ENCODE data around the gene PLD1. TPM values are rescaled to one million over a fixed set of nuclear protein-coding genes. Genes with fewer than 3 reads are reported as not detected.
A peak's percentile ranks its signal among the peaks of the same experiment; 100 is the strongest.
"Not testable (repeated sequence)": the region's sequence is repeated elsewhere in the genome, so short reads cannot be mapped to it uniquely, and the experiment has no call there.

The PLD1 gene
- total RNA-seq, 1 donor from 2014 or later, result 66.2 TPM

DNA sequence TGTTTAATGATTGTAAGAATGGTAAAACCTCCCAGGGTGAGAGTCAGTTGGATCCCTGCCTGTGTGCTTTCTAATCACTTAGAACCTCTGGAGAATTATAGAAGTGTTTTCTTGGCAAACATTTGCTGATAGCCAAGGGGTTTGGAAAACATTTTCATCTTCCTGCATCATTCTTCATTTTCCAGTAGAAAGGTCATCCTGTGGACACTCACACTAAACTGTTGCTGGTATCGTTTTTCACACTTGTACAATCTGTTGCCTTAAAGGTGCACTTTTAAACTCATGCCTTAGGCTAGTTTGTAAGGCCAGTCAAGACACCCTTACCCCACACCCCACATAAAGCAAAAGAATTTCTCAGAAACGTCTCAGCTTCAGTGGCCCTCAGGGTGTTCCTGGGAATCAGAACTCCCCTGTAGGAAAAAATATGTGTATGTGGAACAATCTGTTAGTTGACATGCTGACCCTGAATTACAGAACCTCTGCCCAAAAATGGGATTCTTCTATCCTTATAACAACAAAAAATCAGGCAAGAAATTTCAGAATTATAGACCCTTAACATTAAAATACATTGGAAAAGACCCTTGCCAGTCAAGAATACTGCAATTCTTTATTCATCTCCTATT is 5.8 kb upstream of the PLD1 start:
- DNase-seq, result no peak

DNA sequence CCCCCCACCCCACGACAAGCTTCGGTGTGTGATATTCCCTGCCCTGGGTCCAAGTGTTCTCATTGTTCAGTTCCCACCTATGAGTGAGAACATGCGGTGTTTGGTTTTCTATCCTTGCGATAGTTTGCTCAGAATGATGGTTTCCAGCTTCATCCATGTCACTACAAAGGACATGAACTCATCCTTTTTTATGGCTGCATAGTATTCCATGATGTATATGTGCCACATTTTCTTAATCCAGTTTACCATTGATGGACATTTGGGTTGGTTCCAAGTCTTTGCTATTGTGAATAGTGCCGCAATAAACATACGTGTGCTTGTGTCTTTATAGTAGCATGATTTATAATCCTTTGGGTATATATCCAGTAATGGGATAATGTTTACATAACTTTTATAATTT is 4.4 kb upstream of the PLD1 start:
- DNase-seq, result not testable (repeated sequence)

DNA sequence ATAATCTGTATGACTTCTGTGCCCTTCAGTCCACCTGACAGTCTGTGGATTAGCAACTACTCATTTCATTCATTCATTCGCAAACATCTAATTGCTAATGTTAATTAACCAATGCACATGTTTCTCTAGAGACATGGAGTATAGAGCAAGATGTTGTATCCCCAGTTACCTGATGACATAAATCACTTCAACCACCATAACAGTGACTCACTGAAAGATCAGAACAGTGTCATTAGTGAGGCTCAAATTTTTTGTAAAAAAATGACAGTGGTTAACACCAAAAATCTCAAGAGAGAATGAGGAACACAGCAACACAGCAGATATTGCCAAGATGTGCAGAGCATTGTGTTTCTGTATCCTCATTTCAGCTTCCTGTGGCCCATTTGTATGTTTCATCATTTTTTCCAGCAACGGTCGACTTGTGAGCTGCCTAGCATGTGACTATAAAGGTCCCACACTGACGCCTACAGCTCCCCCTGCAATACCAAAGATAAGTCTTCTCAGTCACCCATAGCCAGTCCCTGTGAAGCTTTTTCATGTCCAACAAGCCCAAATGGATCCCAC is 3.7 kb upstream of the PLD1 start:
- DNase-seq, result no peak

DNA sequence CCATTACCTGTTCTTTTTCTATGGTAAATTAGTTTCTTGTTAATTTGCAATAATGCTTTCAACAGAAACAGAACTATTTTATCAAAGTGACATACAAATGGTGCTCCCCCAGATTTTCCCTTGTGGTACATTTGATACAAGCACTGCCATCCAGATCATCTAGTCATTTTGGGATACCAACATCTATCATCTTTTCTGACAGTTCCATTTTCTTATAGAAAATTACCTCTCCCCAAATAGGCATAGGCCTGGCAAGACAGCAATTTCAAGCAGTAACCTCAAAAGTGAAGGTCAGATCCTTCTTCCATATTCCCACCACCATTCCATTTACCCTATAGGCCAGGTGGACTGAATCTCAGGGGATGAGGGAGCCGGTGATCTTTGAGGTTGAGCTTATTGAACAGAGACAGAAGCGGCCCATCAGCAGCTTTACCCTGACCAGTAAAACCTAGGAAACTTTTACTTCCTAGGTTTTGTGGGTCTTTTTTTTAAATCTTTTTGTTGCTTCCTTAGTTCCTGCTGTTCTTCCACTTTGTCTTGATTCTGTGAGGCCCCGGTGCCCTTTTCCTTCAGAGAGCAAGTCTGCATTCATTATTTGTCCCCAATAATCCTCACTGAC is 3.1 kb upstream of the PLD1 start:
- no peak for DNase-seq

DNA sequence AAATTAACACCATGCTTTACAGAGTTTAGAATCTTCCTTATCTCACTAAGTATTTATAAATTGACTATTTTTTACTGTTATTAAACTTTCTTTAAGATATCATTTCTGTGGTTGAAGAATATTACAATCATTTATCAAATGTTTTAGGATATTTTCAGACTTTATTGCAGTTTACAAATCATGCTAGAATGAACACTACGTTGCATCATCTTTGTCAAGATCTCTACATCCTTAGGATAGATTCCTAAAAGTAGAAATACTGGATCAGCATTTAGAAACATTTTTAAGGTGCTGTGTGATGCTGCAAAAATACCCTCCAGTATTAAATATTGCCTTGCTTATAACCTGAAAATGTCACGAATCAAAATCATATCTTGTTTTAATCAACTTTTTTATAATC is 2.5 kb upstream of the PLD1 start:
- DNase-seq, result no peak

DNA sequence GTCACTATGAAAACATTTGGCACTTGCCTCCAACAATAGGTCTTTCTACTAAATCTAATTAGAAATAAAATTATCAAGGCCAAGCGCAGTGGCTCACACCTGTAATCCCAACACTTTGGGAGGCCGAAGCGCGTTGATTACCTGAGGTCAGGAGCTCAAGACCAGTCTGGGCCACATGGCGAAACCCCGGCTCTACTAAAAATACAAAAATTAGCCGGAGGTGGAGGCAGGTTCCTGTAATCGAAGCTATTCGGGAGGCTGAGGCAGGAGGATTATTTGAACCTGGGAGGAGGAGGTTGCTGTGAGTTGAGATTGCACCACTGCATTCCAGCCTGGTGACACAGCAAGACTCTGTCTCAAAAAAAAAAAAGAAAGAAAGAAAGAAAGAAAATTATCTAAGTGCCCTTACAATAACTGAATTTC is 1.6 kb upstream of the PLD1 start:
- DNase-seq, result no peak

DNA sequence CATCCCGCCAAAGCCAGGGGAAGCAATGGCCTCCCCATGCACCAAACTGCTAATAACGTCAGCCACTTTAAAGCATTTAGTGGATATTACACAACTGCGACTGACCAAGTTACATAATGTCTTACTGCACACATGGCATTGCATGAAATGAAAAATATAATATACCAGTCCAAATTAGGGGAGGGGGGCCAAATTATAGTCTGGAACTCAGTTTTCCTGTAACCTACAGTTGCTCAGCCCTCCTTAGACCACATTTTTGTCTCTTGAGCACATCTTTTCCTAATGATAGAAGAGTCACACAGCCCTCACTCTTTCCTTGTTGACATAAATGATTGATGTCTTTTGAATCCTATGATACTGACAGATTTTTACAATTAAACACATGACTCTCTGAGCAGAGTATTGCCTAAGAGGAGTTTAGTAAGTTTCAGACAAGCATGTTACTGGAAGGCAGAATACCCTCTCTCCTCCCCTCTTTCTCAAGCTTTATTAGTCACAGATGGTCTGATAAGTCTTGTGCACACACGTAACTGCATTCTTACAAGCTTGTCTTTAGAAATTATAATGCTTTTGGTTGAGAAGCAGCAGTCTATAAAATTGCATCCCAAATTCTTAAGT is 1.1 kb upstream of the PLD1 start:
- no peak for DNase-seq

DNA sequence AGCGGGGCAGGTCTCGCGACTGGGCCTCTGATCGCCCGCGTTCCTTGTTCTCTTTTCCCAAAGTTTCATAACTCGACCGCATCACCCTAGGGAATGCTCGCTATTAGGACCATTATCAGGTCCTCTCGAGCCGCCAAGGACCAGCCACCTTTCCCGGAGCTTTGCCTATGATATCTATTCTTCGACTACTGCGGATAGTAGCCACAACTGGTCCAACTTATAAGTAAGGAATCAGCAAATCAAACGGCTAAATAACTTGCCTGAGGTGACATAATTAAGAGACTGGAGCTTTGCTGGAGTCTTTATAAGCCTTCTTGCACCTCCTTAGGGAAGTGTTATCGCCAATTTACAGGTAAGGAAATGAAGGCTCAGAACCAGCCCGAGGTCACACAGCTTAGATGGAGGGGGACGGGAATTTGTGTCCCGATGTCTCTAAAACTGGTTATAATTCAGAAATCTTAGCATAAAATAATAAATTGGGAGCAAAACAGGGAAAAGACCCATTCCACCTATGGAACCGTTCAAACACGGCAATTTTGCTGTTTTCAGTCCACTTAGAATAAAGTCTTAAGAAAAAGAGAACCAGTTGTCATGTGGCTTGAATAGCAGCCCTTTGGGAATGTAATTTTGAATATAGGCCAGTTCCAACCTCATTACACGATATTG is 479 bp upstream of the PLD1 start:
- DNase-seq, result no peak

DNA sequence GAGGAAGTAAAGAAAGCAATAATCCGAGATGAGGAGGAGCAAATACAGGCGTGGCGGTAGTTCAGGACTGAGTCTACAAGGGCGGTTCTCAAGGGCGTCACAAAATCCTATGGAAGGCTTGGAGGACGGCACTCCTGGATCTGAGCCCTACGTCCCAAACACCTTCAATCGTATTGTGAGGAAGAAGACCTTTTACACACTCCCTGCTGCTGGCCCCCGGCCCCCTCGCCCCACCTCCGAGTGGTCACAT is 747 bp downstream of the PLD1 start:
- DNase-seq, result peak; percentile 82

DNA sequence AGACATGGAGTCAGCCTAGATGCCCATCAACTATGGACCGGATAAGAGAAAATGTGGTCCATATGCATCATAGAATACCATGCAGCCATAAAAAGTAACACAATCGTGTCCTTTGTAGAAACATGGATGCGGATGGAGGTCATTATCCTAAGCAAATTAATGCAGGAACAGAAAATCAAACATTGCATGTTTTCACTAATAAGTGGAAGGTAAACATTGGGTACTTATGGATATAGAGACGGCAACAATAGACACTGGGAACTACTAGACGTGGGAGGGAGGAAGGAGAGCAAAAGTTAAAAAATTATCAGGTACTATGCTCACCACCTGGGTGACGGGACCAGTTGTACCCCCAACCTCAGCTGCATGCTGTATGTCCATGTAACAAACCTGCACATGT is 2.5 kb downstream of the PLD1 start:
- no peak for DNase-seq

DNA sequence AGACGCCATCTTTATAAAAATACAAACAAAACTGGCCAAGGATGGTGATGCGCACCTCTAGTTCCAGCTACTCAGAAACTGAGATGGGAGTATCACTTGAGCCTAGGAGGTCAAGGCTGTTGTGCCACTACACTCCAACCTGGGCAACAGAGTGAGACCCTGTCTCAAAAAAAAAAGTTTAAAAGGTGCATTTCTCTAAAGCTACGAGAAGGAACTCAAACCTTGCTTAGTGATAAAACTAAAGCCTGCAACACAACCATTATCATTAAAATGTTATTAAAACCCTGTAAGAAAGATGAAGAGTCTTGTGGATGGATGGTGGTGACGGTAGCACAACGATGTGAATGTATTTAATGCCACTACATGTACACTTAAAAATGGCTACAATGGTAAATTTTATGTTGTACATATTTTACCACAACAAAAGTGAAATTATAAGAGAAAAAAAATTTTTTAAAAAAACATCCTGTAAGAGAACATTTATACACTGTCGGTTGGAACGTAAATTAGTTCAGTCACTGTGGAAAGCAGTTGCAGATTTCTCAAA is 3.1 kb downstream of the PLD1 start:
- DNase-seq, result no peak

DNA sequence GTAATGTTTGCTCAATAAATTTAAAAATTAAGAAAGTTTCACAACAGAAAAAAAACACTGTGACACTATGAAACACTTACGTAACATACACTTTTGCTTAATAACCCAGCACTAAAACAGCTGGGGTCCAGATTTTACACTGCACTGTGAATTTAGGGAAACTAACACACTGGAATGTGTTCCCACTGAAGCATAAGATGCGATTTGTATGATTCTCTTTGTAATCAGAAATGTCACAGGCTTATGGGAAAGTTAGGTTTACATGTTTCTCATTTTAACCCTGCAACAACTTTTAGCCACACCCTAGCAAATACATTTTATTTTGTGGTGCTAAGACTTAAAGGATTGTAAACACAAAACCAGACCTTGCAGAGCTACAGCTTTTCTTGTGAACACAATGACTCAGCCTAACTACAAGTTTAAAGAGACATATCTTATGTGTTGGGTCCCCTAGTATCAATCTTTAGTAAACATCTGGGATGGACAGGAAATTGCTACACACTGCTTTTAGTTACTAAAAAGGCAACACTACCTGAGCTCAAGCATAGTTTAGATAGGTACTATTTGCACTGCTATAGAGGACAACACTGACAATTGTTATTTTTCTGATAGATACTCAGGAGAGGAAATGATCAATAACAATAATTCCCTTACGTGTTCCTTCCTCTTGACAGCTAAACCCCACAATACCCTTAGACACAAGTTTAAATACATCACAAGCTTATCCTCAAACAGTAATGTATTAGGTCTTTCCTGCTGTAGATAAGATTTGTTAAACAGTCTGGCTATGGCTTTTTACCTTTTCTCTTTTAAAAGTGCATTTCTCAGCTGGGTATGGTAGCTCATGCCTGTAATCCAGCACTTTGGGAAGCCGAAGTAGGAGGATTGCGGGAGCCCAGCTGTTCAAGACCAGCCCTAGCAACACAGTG is 3.8 kb downstream of the PLD1 start:
- DNase-seq, result peak; percentile 81

DNA sequence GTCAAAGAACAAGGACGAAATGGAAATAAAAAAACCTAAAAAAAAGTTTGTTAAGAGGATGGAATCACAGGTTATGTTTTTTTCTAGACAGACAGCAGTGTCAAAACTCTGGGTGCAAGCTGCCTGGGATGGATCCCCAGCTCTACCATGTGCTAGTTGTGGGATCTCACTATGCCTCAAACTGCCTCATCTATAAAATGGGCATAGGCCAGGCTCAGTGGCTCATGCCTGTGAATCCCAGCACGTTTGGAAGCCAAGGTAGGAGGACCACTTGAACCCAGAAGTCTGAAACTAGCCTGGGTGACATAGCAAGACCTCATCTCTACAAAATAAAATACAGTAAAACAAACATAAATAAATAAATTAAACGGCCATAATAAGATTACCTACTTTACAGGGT is 4.6 kb downstream of the PLD1 start:
- DNase-seq, result no peak

DNA sequence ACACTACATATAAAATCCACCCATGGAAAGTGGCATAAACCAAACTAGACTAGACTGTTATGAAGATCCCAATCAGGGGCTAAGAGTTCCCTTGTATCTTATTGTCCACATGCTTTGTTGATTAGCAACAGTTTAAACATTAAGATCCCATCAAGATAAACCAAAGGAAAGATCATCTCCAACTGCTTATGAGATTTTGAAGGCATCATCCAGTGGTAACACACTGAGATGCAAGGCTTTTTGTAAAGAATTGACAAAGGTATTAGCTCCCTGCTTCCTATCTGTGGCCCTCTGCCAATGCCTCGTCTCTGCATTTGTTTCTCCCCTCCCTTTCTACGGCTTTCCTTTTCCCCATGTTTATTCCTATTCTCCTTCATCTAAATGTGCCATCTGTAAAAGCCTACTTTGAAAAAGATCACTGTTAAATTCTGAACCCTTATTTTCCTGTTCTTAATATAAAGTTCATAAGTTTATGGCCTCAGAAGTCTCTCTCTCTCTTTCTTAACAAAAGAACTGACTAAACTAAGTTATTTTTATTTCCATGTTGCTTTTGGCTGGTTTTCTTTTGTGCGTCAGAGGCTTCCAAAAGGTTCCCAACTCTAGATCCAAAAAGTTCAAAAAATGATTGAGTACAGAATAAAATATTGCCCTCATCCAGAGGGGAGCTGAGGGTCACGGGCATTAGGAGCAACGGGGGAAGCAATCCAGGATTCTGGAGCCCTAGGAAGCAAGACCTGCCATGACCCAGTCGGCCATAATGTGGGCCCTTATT is 5.5 kb downstream of the PLD1 start:
- DNase-seq, result peak; percentile 79

DNA sequence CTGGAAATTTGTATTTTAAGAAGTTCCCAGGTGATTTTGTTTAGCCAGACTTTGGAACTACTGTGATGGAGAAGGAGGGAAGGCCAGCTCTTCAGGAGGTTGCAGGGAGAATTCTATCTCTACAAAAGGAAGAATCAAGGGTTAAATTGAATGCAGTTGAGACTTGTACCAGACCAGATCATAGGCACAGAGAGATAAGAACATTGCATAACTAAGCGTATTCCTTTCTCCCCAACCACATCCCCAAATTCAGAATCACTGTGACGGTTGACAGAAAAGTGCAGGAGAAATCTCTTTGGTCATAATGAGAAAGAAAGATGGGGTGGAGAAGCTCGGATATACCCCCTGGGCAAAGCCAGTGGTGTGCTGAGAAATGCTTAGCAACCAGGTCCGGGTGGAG is 7.2 kb downstream of the PLD1 start:
- DNase-seq, result no peak

DNA sequence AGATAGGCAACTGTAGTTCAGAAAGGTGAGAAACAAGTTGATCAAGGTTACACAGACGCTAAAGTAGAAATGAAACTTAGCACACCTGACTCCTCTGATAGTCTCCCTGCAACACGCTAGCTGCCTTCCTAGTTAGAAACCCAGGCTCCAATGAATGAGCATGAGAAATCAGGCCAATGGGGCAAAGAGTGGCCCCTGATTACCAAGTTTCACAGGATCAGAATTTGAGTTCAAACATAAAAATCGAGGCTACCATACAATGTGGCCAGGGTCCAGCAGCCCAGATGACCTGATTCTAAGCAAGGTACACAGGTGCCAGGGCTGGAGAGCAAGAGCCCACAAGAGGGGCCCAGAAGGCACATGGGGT is 7.7 kb downstream of the PLD1 start:
- DNase-seq, result no peak

DNA sequence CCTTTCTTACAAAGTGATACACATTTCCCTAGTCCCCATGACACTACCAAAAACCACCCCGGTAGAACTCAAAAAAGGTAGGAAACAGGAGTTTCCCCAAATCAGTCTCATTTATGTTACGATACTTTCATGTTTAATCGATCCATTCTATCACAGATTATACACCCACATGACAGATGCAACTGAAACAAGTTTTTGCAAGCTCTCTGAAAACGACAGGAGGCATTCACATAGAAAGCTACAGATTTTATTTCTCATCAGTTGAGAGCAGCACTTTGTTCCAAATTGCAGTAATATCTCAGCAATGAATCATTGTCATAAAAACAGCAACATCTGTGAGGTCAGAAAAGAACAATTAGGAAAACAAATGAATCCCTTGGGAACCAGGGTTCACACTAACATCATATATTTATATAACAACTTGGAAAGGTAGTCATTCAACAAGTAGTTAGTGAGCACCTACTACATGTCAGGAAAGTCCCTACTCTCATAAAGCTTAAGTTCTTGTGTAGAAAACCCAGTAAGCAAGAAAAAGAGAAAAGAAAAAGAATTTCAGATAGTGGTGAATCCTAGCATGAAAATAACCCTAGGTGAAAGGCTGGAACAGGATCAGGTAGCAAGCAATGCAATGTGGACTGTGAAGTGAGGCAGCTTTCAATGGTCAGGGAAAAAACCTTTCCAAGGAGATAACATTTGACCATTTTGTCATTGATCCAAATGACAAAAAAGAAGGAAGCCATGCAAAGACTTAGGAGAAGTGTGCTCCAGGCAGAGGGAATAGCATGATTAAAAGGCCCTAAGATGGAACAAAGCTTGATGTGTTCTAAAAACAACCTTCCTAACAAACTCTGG is 8.3 kb downstream of the PLD1 start:
- DNase-seq, result peak; percentile 97

DNA sequence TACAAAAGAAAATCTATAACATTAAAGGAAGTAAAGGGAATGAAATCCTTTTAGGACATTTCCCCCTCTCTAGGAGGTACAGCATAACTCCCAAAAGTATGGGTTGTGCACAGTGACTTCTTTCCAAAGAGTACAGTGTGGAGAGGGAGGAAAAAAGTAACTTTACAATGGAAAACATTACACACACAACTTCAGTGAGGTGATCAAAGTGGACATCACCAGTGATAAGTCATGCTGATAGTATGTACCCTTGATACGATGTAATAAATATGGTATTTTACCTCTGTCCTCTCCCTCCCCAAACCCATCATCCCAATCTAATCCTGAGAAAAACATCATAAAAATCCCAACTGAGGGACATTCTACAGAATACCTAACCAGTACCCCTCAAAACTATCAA is 10.8 kb downstream of the PLD1 start:
- DNase-seq, result no peak

DNA sequence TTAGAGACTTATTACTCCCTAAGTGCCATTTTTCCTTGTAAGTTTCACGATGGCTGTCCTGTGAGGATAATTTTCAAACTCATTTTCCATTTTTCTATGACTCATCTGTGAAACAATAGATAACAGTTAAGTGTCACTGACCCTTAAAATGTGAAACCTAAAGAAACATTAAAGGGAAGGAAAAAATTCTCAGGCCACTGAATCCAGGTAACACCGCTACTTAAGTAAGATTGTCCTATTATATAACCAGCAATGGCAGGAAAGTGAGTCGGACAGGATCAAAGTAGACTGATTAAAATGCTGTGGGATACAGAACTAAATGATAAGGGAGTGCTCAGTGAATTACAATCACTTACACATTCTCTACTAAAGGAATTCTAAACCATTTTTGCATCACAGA is 12.4 kb downstream of the PLD1 start:
- peak; percentile 78 for DNase-seq

DNA sequence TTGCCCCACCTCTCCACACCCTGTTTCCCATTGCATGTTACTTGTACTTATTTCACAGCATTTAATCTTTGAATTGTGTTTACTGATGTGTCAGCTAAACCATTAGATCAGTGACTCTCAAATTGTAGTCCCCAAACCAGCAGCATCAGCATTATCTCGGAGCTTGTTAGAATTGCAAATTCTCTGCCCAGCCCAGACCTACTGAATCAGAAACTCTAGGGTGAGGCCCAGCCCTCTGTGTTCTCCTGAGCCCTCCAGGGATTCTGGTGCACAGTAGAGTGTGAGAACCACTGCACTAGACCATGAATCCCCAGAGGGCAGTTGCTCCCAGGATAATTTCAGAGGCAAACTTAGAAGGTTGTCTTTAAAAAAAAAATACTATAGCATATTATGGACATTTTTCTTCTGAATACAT is 13.0 kb downstream of the PLD1 start:
- DNase-seq, result no peak

Measured in dermis blood vessel endothelial cell (primary cell).